K562 (cell line): ENCODE results near the gene EPHA2. TPM values are rescaled to one million over a fixed set of nuclear protein-coding genes. Genes with fewer than 3 reads are reported as not detected.

Experiments used
- CTCF ChIP-seq, 3 experiments: IDR thresholded peaks in 2 of 3; conservative IDR thresholded peaks in 1 of 3; 2 replicates each; pipeline ENCODE4 v1.5.1; 2011 to 2012; ENCODE audit warnings: low read length in 3 of 3, mild to moderate bottlenecking in 3 of 3, control low read depth in 2 of 3, improper control_type of control experiment in 1 of 3, inconsistent platforms in 1 of 3, low read depth in 1 of 3, mixed read lengths in 1 of 3, moderate library complexity in 1 of 3; ENCODE audit not compliant: insufficient read depth in 2 of 3
- EP300 ChIP-seq: IDR thresholded peaks from 2 replicates; pipeline ENCODE4 v1.6.1; 2012; ENCODE audit warnings: low read length, improper control_type of control experiment
- ETV5 ChIP-seq: sonication (generic); formaldehyde crosslinking; IDR thresholded peaks from 2 replicates; pipeline ENCODE4 v1.4.0; 2020; ENCODE audit warnings: low read depth, mild to moderate bottlenecking, missing genetic modification reagents
- GTF2F1 ChIP-seq: IDR thresholded peaks from 2 replicates; pipeline ENCODE4 v1.6.1; 2011; ENCODE audit warnings: low read depth, low read length, improper control_type of control experiment
- HMG20B ChIP-seq: fragments of 250-450 bp; sonication (Bioruptor Pico); IDR thresholded peaks from 2 replicates; pipeline ENCODE4 v1.5.0; 2021; ENCODE audit warnings: mild to moderate bottlenecking
- MCM2 ChIP-seq: fragments of 450-650 bp; IDR thresholded peaks from 2 replicates; pipeline ENCODE4 v1.6.1; 2017; ENCODE audit warnings: low read depth, mild to moderate bottlenecking
- MYNN ChIP-seq, 2 experiments: sonication (generic); formaldehyde crosslinking in 1 of 2; IDR thresholded peaks; 2 replicates each; pipeline versions ENCODE4 v1.5.0 to v1.6.1; 2016 to 2020; ENCODE audit warnings: antibody characterized with exemption in 1 of 2, missing genetic modification reagents in 1 of 2
- RBBP5 ChIP-seq: fragments of 200-600 bp; sonication (generic); IDR thresholded peaks from 2 replicates; pipeline ENCODE4 v1.6.1; 2012; ENCODE audit warnings: borderline replicate concordance, mild to moderate bottlenecking, low read length, control low read depth, inconsistent platforms; ENCODE audit not compliant: insufficient read depth, poor library complexity, severe bottlenecking
- SIN3A ChIP-seq, 2 experiments: fragments of 150-350 bp in 1 of 2; IDR thresholded peaks; 2 replicates each; pipeline ENCODE4 v1.6.1; 2011 to 2016; ENCODE audit warnings: borderline replicate concordance in 2 of 2, low read depth in 2 of 2, low read length in 2 of 2, mild to moderate bottlenecking in 2 of 2, moderate library complexity in 2 of 2; ENCODE audit not compliant: control insufficient read depth in 1 of 2
- YY1 ChIP-seq, 3 experiments: IDR thresholded peaks; 2 replicates each; pipeline ENCODE4 v1.6.1; 2011; ENCODE audit warnings: low read length in 2 of 3, mild to moderate bottlenecking in 2 of 3, moderate library complexity in 2 of 3, borderline replicate concordance in 1 of 3, control low read depth in 1 of 3, low read depth in 1 of 3; ENCODE audit not compliant: insufficient read depth in 3 of 3, insufficient replicate concordance in 2 of 3, control insufficient read depth in 1 of 3, insufficient read length in 1 of 3; ENCODE audit errors: extremely low read depth in 1 of 3
- ZHX1 ChIP-seq: fragments of 150-350 bp; conservative IDR thresholded peaks from 2 replicates; pipeline ENCODE4 v1.6.1; 2014; ENCODE audit warnings: low read length
- ZKSCAN1 ChIP-seq: fragments of 150-350 bp; IDR thresholded peaks from 2 replicates; pipeline ENCODE4 v1.6.1; 2016; ENCODE audit warnings: low read depth, low read length
- ZMIZ1 ChIP-seq, 2 experiments: fragments of 150-350 bp in 1 of 2; IDR thresholded peaks; 2 replicates each; pipeline ENCODE4 v1.6.1; 2012 to 2016; ENCODE audit warnings: low read depth in 2 of 2, low read length in 2 of 2, mild to moderate bottlenecking in 1 of 2, moderate library complexity in 1 of 2
- ZNF184 ChIP-seq: sonication (generic); formaldehyde crosslinking; IDR thresholded peaks from 2 replicates; pipeline ENCODE4 v1.5.0; 2020; ENCODE audit warnings: missing genetic modification reagents
- ZNF232 ChIP-seq: sonication (generic); formaldehyde crosslinking; IDR thresholded peaks from 2 replicates; pipeline ENCODE4 v1.8.0; 2022; ENCODE audit warnings: mild to moderate bottlenecking, missing genetic modification reagents
- ZNF696 ChIP-seq: fragments of 250-450 bp; sonication (Bioruptor Pico); conservative IDR thresholded peaks from 2 replicates; pipeline ENCODE4 v1.4.0; 2020; ENCODE audit warnings: mild to moderate bottlenecking, moderate library complexity
- ZNF699 ChIP-seq: fragments of 250-450 bp; sonication (Bioruptor Pico); IDR thresholded peaks from 2 replicates; pipeline ENCODE4 v1.8.0; 2021; ENCODE audit warnings: mild to moderate bottlenecking, moderate library complexity; ENCODE audit not compliant: insufficient replicate concordance
- polyA plus RNA-seq, 8 experiments: library from polyadenylated mRNA; depleted of rRNA in 4 of 8; stranded (reverse) in 5 of 8; unstranded in 3 of 8; fragments of >200 nt; fragmentation: Nextera tagmentation in 2 of 8; fragmentation: Illumina TruSeq in 1 of 8; extraction: Ambion mirVana in 2 of 8; extraction: Trizol in 1 of 8; gene quantifications; 2 replicates each; pipeline versions ENCODE4 v1.2.1 to v1.2.3, GENCODE V29; 2011 to 2014; ENCODE audit warnings: inconsistent platforms in 1 of 8, missing spikeins in 1 of 8
- total RNA-seq, 7 experiments: library from RNA; depleted of rRNA in 6 of 7; stranded (reverse); fragments of >200 nt in 6 of 7; fragmentation: Illumina TruSeq in 2 of 7; extraction: Trizol in 2 of 7; gene quantifications; 2 replicates each; pipeline versions ENCODE4 v1.2.1 to v1.2.3, GENCODE V29; 2011 to 2021; ENCODE audit warnings: low replicate concordance in 1 of 7

The EPHA2 gene
- total and polyA plus RNA-seq, 9 of the 15 experiments (the other 6 are each of a cell fraction or from before 2014, with no cell fraction given), result 0.04 to 0.40 (median 0.07) TPM; not detected in 4

- TF ChIP-seq ZNF696 (CRISPR knock-in tag), result no peak
- TF ChIP-seq GTF2F1, result no peak
- no peak for TF ChIP-seq ZNF184 (CRISPR knock-in tag)
- no peak for TF ChIP-seq MCM2
- TF ChIP-seq MYNN (IDR thresholded peaks at IDR 0.05), result peak; percentile 62; the same call in 1 of the 2 replicates
- TF ChIP-seq MYNN (CRISPR knock-in tag; IDR thresholded peaks at IDR 0.05), result no peak
- TF ChIP-seq ZNF699, result no peak
- TF ChIP-seq EP300, result peak; percentile 23; the same call in 1 of the 2 replicates
- TF ChIP-seq ETV5, result no peak; the same call in 1 of the 2 replicates
- TF ChIP-seq ZMIZ1 (IDR thresholded peaks at IDR 0.05; ENCODE audit: low read depth in 2 of 2, low read length in 2 of 2), result no peak
- peak; percentile 59; the same call in 1 of the 2 replicates for TF ChIP-seq ZNF232
- TF ChIP-seq YY1 (IDR thresholded peaks at IDR 0.05; ENCODE audit: borderline replicate concordance in 1 of 3, control insufficient read depth in 1 of 3, extremely low read depth in 1 of 3, insufficient read depth in 3 of 3, insufficient read length in 1 of 3, insufficient replicate concordance in 2 of 3, low read depth in 1 of 3, low read length in 2 of 3), result peak in 1 of 3 experiments; percentile 40
- no peak for TF ChIP-seq HMG20B (CRISPR knock-in tag)
- TF ChIP-seq ZKSCAN1, result no peak
- TF ChIP-seq ZHX1, result no peak
- 0 out of 6 replicates have a peak, but pooled peaks of 1 of the 3 experiments have one; percentile 4 for TF ChIP-seq CTCF (IDR thresholded peaks at IDR 0.05 in 2 of 3, conservative IDR thresholded peaks at IDR 0.05 in 1 of 3; ENCODE audit: insufficient read depth in 2 of 3, low read depth in 1 of 3, low read length in 3 of 3)
- TF ChIP-seq SIN3A (IDR thresholded peaks at IDR 0.05; ENCODE audit: borderline replicate concordance in 2 of 2, control insufficient read depth in 1 of 2, low read depth in 2 of 2, low read length in 2 of 2), result no peak
- TF ChIP-seq RBBP5, result no peak
These were observed 79.6 kb downstream of the EPHA2 start (continued) for GRCh38 chr1:16076031-16076864.
